IPS DF 4.7 (cell line): ENCODE data around the gene PECR.
A peak's percentile ranks its signal among the peaks of the same experiment; 100 is the strongest.

Experiments used
- DNase-seq: peaks from one replicate; pipeline ENCODE4 v3.0.0-alpha.2; 2013; ENCODE audit warnings: low spot score; ENCODE audit errors: extremely low read depth

The PECR gene

DNA sequence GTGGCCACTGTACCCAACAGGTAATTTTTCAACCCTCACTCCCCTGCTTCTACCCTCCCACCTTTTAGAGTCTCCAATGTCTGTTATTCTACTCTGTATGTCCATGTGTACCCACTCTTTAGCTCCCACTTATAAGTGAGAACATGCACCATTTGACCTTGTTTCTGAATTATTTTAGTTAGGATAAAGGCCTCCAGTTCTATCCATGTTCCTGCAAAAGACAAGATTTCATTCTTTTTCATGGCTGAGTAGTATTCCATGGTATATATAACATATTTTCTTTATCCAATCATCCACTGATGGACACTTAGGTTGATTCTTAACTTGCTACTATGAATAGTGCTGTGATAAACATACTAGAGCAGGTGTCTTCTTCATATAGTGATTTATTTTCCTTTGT, 9.1 kb downstream of the PECR start:
- DNase-seq, result no peak

DNA sequence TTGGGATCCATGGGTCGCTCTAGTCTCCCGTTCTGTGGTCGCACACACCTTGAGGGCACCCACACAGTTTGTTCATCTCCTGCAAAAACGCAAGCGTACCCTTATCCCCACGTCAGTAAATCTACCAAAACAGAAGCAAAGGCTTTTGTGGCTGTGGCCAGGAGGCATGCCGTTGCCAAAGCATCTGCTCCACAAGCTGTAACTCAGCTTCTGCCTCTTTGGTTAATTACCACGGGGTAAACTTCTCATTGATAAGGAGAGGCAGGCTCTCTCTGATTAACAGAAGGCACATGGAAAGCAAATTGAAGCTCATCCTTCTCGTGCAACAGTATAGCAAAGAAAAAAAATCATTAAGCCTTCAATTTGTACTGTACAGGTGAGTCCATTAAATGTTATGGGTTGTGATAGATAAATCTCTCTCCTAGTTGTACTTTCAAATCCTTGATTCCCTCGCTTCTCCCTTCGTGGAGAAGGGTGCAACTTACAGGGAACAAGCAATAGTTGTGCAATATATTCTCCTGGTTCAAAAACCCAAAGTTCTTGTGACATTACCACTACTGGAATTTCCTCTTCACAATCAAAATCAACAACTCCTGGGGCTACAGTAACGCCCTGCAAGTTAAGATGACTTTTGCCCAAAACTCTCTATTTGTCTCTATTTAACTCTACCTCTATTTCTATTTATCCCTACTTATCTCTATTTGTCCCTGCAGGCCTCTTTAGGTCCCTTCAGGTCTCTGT, 10.3 kb downstream of the PECR start:
- no peak for DNase-seq

DNA sequence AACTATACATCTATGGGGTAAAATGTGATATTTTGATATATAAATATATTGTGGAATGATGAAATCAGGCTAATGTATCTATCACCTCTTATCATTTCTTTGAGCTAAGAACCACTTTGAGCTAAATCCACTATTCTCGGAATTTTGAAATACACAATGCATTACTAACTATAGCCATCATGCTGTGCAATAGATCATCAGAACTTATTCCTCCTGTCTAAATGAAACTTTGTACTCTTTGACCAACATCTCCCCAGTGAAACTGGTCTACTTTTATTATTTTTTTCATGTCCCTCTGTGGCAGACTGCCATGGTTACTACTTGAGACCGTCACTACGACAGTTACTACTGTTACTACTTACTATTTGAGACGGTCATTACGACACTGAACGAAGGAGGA, 11.4 kb downstream of the PECR start:
- no peak for DNase-seq

DNA sequence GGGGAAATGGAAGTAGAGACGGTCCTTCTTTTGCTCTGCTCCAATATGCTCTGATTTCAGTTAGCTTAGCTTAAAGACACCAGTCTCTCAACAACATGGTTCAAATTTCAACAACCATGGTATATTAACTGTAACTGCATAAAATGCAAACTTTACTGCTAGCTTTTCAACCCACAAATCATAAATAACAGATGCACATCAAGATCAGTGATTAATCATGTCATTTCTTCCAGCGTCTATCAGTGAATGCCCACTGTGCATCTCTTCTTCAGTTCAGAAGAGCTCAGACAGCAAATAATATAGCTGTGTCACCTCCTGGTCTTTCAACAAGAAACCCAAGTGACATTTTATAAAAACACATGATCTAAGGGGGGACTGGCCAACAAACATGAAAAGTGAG, 12.6 kb downstream of the PECR start:
- DNase-seq, result no peak

DNA sequence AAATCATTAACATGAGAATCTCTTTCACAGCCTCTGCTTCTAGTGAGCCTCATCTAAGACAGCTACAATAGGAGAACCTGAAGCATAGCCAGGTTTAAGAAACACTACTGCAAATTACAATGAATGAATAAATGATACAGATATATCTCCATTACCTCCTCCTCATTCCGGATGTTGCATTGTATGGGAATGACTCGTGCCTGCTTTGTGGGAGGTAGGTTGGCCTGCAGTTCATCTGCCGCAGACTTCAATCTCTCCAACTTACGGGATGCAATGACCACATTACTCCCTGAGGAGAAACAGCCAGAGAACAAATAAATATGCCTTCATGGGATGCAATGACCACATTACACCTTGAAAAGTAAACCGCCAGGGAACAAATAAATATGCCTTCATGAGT, 15.4 kb downstream of the PECR start:
- no peak for DNase-seq

DNA sequence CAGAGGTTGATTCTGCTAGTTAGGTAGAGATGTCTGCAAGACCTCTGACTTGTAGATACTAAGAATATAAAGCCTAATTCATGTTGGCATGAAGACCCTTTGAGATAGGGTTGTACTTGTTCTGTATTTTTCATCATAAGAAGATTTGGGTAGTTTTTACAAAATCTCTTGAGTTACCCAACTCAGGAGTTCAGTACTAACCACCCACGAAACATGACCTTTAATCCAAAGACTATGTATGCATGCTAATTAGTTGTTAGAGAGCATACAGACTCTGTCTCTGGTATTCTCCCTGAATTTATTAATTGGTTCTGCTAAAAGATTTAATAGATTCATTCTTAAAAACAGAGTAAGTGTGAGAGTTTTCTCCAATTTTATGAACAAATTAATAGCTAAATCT, 16.9 kb downstream of the PECR start:
- DNase-seq, result no peak

DNA sequence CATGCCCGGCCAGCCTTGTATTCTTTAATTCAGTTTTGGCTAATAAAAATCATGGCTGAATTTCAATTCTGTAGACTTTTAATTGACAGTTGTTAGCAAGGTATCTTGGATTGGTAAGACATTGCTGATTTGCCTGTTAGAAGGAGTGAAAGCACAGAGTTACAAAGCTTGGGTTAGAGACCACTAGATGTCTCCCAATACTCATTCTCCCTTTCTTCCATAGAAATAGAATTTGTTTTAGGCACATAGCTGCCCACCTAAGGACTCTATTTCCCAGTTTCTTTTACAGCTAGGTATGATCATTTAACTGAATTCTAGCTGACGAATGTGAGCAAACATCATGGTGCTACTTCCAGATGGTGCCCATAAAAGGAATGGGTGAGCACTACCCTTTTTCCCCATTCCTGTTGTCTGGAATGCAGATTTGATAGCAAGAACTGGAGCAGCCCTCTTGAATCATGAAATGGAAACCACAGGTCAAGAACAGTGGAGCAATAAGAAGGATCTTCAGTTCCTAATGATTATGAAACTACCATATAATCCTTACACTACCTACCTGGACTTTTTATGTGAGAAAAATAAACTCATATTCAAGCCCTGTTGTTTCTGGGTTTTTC, 17.5 kb downstream of the PECR start:
- DNase-seq, result no peak

DNA sequence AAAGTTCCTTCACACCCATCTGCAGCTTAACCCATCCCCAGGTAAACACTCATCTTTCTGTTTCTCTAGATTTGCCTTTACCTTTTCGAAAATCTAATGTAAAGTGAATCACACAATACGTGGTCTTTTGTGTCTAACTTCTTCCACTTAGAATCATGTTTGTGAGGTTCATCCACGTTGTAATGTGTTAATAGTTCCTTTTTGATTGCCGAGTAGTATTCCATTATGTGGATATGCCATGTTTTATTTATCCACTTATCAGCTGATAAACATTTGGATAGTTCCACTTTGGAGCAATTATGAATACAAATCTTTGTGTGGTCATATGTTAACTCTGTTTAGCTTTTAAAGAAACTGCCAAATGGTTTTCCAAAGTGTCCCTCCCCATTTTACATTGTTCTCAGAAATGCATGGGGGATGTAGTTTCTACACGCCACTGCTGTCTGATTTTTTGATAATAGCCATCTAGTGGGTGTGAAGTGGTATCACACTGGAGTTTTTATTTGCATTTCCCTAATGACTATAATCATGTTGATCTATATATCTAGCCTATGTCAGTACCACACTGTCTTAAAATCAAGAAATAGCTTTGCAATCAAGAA, 22.3 kb downstream of the PECR start:
- DNase-seq, result no peak

DNA sequence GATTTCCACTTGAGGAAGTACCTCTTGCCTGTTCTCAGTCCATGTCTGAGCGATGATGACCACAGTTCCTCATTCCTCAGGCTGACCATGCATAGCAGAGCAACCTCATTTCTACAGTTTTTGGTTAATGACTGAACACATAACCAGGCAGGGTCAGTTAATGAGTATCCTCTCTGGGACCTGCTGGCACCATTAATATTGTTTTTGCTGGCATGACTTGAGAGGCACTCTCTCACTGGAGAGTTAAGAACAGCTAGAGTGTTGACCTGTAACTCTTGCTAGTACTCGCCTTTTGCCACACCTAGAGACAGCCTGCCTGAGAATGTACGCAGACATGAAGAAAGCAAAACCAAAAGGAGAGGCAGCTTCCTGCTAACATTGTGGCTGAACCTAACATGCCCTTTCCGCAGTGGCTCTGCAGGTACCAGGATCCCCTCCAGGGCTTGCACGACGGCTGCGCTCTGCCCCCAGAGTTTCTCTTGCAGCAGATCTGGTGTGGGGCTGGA, 23.9 kb downstream of the PECR start:
- no peak for DNase-seq

DNA sequence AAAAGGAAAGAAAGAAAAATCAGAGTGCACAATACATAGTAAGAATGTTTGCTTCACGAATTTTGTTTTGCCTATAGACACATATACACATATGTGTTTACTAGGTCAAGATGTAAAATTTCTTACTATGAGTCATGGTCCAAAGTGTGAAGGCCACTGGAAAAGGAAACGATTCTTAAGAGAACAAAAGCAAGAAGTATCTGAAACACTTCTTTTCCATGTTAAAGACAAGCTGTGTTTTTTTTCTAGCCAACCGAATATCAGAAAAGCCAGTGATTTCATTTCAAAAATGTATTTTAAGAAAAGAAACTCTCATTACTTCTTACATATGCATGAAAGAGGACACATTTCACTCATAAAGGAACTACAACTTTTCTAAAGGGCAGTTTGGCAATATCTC, 24.9 kb downstream of the PECR start:
- DNase-seq, result no peak

DNA sequence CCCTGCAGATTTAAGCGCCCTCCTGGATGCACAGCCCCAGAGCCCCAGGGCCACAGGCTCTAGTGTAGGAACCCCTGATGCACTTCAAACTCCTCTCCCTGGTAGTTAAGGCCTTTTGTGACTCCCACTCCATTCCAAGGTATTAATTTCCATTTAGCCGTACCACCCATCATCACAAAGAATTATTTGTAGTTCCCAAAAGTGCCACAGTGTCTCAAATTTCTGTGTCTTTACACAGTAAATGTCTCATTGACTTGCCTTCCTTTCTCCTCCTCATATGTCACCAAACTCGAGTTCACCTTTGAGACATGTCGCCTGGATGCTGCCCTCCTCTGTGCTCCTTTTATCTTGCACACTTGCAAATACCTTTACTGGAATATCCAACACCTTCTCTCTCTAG, 25.9 kb downstream of the PECR start:
- no peak for DNase-seq

DNA sequence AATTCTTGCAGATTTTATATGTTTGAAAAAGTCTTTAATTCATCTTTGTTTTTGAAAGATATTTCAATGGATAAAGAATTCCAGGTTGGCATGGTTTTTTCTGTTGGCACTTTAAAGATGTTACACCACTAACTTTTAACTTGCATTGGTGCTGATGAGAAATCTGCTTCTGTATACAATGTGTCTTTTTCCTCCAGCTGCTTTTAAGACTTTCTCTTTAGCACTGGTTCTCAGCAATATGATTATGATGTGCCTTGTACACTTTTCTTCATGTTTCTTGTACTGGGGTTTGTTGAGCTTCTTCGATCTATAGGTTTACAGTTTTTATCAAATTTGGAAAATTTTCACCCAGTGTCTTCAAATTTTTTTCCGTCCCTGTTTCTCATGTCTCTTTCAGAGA, 29.2 kb downstream of the PECR start:
- DNase-seq, result no peak

DNA sequence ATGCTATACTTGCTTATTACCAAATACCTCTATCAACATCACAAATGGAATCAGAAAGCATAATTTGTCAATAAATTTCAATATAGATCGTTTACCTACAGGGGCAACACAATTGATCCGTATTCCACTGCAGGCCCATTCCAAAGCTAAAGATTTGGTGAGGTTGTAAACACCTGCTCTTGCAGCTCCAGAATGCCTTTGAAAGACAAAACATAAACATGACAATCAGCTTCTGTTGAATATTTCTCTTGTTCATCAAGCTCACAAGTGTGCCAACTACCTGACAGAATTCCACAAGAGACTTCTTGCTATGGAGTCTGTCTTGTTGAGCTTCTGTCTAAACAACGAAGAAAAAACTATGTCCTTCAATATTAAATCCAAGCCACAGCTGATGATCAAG, 30.3 kb downstream of the PECR start:
- no peak for DNase-seq

DNA sequence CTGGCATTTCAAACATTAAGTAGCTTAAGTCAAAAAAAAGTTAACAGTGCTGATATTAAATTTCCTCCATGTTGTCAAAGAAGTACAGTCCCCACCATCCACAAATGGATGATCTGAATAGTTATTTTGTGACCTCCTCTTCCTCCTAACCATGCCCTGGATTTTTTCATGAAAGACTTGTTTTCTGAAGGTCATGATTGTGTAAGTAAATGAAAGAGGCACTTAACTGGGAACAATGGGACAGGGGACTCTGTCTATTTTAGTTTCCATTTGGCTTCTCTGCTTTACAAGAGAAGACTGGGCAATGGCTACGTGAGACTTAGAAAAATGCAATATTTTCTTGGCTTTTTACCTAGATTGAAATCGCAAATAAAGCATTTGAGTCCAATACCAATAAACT, 32.2 kb downstream of the PECR start:
- DNase-seq, result no peak

DNA sequence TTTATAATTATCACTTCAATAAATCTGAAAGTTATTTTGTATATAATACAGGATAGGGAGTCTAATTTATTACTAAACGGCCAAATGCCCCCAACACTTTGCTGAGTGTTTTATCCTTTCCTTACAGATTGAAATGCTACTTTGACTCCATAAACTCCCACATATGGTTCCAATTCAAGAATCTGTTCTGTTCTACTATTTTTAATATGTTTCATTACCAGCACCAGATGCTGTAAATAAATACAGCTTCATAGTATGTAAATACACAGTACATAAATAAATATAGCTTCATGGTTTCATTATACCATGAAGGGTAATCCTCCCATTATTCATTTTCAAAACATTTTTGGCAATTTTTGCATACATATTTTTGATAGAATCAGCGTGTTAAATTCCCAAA, 34.2 kb downstream of the PECR start:
- DNase-seq, result no peak

DNA sequence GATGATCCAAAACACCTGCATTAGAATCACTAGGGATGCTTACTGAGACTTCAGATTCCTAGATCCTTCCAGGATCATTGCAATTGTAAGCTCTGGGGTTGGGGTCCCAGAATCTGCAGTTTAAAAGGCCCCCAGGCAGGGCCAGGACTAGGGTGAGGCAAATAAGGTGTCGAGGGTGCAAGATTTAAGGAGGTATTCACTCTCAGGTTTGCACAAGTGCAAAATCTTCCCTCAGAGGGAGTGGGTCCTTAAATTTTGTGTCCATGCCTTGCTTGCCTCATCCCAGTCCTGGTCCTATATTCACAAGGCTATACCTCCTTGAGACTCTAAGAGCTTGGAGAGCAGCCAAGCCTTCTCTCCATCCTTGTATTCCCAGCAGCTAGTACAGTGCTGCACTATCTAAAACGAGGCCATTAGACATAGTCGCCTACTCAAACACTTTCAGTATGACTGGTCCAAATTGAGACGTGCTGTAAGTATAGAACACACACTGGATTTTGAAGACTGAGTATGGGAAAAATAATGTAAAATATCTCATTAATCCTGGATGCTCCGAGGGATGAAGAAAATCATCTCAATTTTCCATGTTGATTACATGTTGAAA, 36.6 kb downstream of the PECR start:
- DNase-seq, result no peak

DNA sequence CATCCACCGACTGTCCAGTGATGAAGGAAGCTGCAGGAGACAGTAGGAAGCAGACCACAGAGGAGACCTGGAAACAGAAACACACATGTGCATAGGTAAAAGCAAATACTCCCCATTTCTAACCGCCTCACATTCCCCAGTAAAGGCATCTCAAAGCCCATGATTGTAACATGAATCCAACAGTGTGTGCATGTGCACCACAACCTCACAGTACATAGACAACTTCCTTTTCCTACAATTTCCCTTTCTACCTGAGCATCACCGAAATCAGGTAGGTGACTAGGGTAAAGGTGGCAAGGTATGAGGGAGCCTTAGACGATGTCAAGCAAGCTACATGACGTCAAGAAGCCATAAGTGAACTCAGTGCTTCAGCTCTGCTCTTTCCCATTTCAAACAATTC, 37.7 kb downstream of the PECR start:
- no peak for DNase-seq

DNA sequence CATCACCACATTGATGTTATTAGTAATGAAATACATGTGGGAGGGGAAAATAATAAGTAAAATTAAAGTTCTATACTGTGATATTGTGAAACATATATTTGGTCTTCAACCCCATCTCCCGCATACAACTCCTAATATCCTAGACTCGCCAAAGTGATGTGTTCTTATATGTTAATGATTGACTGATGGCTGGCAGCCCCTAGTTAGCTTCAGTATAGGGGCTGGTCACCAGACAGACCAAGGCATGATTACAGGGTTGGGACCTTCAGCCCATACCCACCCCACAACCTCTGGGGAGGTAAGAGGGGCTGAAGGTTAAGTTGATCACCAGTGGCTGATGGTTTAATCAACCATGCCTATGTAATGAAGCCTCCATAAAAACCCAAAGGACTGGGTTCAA, 40.2 kb downstream of the PECR start:
- DNase-seq, result no peak

DNA sequence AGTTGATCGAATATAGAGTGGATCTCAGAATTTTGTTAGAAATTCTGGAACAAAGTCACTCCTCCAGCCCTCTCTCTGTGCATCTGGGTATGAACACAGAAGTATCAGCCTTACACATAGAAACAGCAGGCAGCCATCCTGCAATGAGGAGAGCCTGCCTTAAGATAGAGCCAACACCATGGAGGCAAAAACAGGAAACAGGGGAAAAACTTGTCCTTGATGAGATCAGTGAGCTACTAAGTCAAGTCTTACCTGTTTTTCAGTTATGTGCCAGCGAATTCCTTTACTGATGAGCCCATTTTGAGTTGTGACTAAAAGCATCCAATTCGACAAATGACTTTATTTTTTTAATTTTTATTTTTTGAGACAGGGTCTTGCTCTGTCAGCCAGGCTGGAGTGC, 41.7 kb downstream of the PECR start:
- DNase-seq, result no peak

DNA sequence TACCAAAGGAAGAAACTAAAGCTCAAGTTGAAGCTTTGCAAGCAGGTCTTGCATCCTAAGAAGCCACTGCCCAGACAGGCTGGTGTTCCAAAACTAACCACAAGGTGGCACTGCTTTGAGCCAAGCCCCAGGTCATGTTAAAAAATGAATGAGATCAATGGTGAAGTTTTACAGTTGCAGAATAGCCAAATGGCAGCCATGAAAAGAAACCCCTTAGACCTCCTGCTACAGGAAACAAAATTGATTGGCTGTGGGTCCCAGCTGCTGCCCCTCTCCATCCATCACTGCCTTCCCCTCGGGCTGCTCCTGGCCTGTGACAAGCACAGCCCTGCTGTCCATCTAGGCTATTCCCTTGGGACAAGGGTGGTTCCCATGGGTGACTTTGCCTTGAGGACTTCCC, 47.5 kb downstream of the PECR start:
- DNase-seq, result peak; percentile 66

DNA sequence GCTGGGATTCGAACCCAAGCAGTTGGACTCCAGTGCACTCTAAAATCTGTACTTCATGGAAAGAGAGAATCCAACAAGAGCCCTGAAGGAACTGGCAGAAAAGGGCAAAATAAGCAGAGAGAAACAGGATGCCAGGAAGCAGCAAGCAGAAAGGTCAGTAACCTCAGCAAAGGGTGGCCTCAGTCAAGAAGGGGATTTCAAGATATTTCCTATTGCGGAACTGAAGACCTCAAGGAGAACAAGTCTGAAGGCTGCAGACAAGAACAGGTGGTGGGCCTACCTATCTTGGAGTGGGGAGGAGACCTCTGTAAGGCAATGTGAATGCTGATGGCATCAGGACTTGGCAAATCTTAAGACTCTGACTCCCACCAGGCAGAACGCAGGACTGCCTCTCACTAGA, 48.2 kb downstream of the PECR start:
- DNase-seq, result no peak

DNA sequence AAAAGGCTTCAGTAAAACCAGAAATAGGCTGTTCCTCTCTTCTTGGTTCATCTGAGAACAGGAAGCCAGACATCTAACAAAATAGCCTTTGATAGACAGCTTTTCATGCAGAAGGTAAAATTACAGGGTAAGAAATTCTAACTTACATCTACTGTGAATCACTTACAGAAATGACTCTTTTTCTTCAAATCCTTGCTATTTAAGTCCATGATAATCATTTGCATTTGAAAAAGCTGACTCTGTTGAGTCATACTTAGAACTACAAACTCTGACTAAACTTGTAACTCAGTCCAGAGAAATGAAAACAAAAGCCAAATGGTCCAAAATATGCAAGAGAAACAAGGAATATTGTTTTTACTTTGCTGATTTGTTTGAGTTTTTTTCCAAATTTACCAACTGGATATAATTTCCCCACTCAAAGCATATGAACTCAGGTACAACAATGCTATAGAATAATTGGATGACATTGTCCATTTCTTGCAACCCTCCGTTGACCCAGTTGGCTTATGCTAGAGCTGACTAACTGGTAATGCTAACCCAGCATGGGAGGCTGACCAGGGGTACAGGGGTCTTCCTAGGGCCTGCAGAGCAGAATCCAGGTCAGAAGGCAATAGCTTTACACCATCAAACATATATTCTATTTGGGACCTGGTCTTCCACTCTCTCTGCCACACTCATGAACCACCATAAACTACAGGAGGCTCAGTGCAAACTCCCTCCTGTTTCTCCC, 49.5 kb downstream of the PECR start:
- no peak for DNase-seq
